Activated CD4-positive, alpha-beta T cell treated with anti-CD3 and anti-CD28 coated beads, Interleukin-2, amount 50 U/mL, for 24 hours (primary cell): ENCODE data around the gene VCX3B.
"Not testable (repeated sequence)": the region's sequence is repeated elsewhere in the genome, so short reads cannot be mapped to it uniquely, and the experiment has no call there.

Experiments
- DNase-seq, 2 donors: peaks; one replicate each; pipeline ENCODE4 v3.0.0-alpha.2; 2020; ENCODE audit warnings: low read depth in 1 of 2, low spot score in 1 of 2

Gene VCX3B

DNA sequence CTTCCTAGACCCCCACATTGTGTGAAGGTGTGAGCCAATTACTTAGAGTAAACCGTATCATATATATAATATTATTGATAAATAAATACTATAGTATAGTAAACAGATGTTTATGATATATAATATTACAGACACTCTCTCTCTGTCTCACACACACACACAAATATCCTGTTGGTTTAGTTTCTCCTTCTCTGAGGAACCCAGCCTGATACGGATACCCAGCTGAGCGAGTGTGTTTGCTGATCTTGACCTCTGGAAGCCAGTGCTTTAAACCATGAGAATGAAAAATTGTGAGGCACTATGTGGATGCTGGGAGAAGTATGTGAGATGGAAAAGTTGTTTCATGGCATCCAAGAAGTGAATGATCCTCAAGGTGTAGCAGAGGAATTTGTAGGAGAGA lies at the start of gene VCX3B:
TSS of gene VCX3B (plus strand) at position 301 of the 400 bp plus-strand sequence. CDS start 621 bp downstream, outside the sequence.
- DNase-seq: not testable (repeated sequence)

DNA sequence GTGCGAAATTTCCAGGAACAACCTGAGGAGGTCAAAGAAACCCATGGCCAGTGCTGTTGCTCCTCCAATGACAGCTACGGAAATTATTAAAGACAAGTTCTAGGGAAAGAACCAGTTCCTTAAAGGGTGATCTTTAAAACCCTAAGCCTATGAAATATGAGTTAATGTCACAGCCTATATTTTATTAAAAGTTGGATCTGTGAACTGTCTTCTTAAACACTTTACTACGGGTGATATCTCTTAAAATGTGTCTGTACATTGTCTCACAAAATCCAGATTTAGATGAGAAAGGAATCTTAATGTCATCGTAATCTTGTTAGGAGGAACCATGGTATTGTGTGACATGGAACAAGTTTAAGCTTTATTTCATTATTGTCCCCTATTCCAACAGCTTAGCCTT lies 46.3 kb upstream of the VCX3B start:
- no peak for DNase-seq

DNA sequence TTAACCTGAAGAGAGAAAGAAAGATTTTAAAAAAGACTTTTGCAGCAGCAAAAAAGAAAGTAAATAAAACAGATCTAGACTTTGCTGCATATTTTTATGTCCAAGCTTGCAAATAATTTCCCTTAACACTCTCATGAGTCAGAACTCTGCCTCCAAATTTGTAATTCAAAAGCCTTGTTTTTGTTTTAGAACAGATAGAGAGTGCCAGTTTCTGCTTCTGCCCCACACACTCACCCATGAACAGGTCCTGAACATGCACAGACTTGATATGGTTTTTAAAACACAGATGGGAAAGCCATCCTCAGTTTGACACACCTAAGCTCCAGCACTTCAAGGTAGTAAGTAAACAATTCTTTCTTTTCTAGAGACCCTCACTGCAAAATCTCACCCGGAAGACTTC lies 39.7 kb upstream of the VCX3B start:
- DNase-seq: no peak

DNA sequence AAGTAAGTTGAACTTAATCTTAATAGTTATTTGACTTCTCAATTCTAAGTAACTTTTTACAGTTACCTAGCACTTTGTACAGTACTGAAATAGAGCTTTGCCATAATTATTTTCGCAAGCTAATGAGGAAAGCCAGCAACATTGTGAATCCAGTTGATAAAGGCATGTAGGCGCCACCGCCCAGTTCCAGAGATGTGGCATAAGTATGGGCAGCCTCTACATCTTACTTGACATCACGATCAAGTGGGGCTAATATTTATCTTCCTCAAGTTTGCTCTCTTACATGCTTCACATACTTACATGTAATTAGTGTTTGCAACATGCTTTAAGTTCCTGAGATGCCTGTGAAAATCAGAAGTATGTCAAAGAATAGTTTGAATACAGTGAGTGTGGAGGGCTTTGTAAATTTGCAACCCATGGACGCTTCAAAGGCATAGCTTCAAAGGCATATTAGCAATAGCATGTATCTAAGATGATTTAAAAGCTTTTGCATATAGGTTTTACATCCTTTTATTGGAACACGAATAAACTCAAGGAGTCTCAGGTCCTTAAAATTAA lies 34.9 kb upstream of the VCX3B start:
- DNase-seq: no peak

DNA sequence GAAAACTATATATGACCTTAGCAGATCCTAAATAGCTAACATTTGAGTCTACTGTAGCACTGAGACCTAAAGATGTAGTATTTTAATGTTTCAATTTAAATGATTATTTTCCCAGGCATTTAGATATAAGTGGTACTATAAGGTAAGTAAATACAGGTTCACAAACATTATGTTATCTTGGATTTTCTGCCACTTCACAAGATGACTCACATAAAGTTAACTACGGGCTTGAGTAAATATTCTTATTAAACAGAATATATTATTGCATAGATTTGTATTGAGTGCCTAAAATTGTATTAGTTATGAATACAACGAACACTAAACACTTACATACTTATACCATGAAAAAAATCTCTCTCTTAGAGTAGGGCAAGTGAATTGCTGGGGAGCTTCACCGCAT lies 34.2 kb upstream of the VCX3B start:
- no peak for DNase-seq

DNA sequence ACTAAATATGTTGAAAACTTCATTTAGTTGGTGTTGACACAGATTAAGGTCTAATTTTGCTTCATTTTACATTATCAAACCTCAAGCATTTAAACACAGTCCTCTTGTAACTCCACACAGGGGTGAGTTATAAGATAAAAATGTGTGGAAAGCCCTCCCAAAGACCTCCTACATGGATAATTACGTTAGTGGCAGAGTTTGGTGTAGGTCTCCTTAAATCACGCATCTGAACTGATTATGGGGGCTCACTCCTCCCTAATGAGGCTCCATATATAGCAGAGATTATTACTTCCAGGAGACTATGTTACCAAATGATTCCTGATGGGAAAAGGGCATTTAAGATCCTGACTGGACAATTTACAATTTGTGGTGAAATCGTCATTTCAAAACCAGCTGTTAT lies 32.2 kb upstream of the VCX3B start:
- no peak for DNase-seq

DNA sequence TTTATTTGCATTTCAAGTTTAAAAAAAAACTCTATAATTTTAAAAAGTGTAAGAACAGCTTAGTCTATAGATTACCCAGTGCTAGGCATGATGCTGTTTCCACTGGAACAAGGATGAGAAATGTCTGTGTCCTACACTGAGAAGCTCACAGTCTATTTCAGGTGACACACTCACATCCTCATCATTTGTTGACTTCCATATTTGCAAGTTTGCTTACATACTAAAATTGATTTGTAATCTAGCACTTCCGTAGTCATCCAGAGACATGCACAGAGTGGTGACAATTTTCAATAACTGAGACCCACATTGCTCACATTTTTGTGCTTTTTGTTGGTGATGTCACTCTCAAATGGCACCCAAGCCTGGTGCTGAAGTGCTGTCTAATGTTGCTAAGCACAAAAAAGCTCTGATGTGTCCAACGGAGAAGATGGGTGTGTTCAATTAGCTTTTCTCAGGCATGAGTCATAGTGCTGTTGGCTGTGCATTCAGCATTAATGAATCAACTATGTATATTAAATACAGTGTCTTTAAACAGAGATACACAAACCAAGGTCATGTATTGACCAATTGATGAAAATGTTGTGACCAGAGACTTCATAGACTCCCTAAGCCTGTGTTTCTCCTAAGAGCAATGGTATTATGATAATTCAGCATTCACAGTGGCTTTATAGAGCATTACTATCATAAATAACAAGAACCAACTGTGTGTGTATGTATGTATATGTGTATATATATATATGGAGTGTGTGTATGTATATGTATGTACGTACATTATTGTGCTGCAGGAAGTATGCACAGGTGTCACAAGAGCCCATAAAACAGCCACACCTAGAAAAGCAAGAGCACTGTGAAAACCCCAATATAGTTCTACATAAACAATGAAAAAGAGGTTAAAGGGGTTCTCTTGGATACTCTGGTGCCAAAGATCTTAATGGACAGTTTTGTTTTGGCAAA lies 31.2 kb upstream of the VCX3B start:
- DNase-seq: no peak

DNA sequence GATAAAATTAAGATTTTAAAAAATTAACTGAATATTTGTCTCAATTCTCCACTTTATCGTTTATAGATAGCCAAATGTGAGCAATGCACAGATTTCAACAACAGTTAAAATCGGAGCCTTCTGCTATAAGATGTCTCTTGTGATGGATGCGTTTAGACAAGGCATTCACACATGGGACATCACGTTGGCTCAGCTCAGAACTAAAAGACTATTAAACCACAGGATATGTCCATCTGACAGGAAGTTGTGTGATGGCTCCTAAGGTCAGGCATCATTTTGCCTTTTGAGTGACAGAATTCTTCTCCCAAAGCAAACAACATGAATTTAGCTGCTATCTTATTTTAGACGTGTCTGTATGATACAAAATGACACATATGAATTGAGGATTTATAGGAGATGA lies 17.3 kb upstream of the VCX3B start:
- DNase-seq: no peak

DNA sequence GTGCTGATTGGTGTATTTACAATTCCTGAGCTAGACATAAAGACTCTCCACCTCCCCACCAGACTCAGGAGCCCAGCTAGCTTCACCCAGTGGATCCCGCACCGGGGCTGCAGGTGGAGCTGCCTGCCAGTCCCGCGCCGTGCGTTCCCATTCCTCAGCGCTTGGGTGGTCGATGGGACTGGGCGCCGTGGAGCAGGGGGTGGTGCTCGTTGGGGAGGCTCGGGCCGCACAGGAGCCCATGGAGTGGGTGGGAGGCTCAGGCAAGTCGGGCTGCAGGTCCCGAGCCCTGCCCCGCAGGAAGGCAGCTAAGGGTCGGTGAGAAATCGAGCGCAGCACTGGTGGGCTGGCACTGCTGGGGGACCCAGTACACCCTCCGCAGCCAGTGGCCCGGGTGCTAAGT lies 12.3 kb upstream of the VCX3B start:
- not testable (repeated sequence) for DNase-seq

DNA sequence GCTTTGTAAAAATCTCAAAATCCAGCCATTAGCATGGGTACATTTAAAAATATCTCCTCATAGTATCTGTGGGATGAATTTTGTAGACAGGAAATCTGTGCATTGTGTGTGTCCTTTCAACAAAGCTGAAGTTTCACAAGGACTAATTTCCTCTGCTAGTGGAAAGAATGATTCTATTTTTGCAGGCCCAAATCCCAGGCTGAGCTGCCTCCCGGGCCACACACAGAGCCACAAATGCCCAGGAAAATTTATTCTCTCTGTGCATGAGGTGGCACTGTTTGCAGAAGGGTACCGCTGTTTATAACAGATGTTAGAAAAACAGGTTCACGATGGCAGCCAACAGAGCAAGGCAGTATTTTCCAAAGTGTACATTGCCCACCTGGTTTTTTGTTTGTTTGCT lies 11.0 kb upstream of the VCX3B start:
- no peak for DNase-seq

DNA sequence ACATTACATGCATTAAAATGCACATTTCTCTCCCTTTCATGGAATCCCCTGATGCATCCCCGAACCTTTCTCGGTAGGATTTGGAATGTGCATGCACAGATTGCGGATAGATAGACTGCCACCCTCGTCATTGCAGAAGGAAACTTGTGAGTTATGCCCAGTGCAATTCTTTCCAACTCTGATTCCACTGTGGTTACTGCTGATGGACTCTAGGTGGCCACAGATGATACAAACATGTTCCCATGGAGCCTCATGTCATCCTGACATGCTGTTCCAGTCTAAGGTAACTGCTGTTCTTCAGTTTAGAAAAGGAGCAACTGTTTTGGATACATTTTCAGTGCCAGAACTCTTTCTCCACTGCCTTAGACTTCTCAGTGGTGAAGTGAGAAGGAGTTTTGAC lies 9.1 kb upstream of the VCX3B start:
- DNase-seq: no peak

DNA sequence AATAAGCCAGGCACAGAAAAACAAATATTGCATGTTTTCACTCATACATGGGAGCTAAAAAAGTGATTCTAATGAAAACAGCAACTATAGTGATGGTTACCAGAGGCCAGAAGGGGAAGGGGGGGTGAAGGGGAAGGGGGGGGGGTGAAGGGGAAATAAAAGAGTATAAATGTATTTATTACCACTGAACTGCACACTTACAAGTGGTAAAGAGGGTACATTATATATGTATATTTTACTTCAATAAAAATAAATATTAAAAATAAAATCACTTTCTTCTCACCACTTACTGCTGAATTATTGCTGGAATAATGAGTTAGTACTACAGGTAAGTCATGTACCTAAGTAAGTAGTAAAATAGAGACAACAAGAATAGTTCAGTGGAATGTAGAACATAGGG lies 2.1 kb upstream of the VCX3B start:
- DNase-seq: no peak

DNA sequence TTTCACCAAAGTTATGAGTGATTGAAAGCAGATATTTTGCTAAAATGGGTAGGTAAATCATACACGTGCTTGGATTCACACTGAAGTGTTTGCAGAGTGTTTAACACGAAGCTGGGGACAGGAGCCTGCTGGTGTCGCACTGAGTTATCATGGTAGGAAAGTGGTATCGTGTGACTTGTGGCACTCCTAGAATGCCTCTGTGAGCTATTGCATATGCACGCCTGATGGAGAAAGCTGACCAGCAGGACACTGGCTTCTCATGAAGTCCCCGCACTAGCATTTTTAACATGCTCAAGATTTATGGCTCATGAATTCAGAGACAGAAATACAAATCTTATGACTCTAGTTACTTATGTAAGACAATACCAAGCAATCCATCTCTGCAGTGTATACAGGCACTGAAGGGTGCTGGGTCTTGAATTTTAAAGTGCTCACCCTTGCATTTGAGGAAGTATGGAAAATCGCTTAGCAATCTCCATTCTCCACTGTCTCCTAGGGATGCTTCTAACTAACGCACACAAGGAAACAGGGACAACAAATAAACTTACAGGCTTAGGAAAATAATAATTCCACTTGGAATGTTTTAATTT lies 19.8 kb downstream of the VCX3B start:
- DNase-seq: no peak

DNA sequence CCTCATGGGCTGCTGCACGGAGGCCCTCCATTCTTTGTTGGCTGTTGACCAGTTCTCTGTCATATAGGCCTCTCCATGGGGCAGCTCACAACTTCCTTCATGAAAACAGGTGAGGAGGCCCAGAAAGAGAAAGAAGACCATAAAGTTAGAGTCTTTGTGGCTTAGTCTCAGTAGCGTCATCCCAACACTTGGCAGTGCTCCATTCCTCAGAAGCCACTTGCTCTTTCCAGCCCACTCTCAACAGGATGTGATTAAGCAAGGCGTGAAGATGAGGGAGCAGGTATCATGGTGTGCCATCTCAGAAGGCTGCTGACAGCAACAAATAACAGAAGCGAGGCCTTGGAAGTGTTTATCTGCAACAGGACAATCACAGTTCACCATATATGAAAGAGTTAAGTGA lies 30.4 kb downstream of the VCX3B start:
- DNase-seq: not testable (repeated sequence)

DNA sequence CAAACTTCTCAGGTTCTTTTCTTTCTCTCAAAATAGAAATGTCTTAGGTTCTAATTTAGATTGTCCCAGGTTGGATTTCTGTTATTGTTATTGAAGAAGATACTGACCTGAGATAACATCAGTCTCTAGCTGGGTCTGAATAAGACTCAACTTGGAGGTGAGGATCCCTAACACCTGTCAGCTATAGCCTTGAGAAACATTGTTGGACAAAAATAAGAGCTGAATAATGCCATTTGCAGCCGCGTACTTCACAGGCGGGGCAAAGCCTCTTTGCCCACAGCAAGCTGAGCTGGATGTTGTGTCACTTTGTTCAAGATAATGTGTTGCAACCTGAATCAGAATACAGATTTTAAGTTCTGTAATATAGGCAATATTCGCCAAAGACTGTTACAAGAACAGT lies 35.6 kb downstream of the VCX3B start:
- DNase-seq: no peak

DNA sequence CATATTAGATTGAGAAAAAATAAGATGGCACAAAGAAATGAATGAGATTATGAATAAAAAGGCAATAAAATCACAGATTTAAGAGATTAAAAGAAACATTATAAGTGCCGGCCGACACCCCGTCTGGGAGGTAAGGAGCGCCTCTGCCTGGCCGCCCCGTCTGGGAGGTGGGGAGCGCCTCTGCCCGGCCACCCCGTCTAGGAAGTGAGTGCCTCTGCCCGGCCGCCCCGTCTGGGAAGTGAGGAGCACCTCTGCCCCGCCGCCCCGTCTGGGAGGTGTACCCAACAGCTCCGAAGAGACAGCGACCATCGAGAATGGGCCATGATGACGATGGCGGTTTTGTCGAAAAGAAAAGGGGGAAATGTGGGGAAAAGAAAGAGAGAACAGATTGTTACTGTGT lies 37.5 kb downstream of the VCX3B start:
- not testable (repeated sequence) for DNase-seq

DNA sequence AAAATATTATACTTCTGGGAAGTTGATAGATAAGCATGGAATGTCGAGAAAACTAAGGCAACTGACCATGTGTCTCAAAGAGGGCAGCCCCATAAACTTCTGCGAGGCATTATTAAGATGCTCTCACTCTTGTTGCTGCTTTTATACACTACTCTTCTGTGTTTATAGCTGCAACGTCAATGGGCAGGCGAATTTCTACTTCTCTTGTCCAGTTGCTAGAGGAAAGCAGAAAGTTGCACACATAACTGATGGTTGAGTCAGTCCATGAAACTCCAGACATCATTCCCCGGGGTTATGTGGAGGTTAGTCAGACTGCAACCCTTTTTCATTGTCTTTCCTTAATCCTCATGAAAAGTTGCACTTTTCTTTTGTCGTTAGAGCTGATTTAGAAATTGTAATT lies 39.8 kb downstream of the VCX3B start:
- DNase-seq: no peak
